PC-3 (cell line): ENCODE data around the gene CSTF3. TPM values are rescaled to one million over a fixed set of nuclear protein-coding genes. Genes with fewer than 3 reads are reported as not detected.
"Not testable (repeated sequence)": the region's sequence is repeated elsewhere in the genome, so short reads cannot be mapped to it uniquely, and the experiment has no call there.

Source experiments
- ATAC-seq: fragments of 200-7000 bp; cut with Tn5 transposase; 2 replicates; pipeline ENCODE4 v1.9.1; 2020; ENCODE audit warnings: mild to moderate bottlenecking, moderate library complexity
- BruUV-seq: library from RNA; stranded (reverse); fragments of 400-500 nt; replicated peaks from 2 replicates; lab custom pipeline; 2021; lab: Mats Ljungman, UMichigan
- CTCF ChIA-PET: fragments of 300-600 bp; sonication (Branson Sonifier 250); formaldehyde crosslinking; loops from one replicate; lab custom pipeline; 2022; ENCODE audit warnings: antibody characterized with exemption; lab: Charles Lee
- POLR2A ChIA-PET: fragments of 300-600 bp; sonication (Branson Sonifier 250); formaldehyde crosslinking; loops from one replicate; lab custom pipeline; 2022; ENCODE audit warnings: antibody characterized with exemption; ENCODE audit not compliant: unreplicated experiment; lab: Charles Lee
- DNase-seq: peaks from one replicate; pipeline ENCODE4 v3.0.0-alpha.2; 2015
- H2AFZ ChIP-seq: fragments of 300-600 bp; sonication (generic); 2 replicates; pipeline ENCODE4 v1.6.0; 2016; ENCODE audit warnings: antibody characterized with exemption, low read length
- H3F3A ChIP-seq: fragments of 300-600 bp; sonication (generic); one replicate; pipeline ENCODE4 v1.6.0; 2017; ENCODE audit warnings: antibody characterized with exemption, low read length, control low read depth, mild to moderate bottlenecking; ENCODE audit not compliant: unreplicated experiment
- H3K27ac ChIP-seq: fragments of 300-600 bp; sonication (generic); 2 replicates; pipeline ENCODE4 v1.5.1; 2016; ENCODE audit warnings: mild to moderate bottlenecking, low read length
- H3K27me3 ChIP-seq: fragments of 300-600 bp; sonication (generic); 2 replicates; pipeline ENCODE4 v1.6.1; 2016; ENCODE audit warnings: low read length, mixed read lengths
- H3K36me3 ChIP-seq: fragments of 300-600 bp; sonication (generic); 2 replicates; pipeline ENCODE4 v1.6.1; 2016; ENCODE audit warnings: low read depth, mixed run types, low read length, mixed read lengths
- H3K4me1 ChIP-seq: fragments of 300-600 bp; sonication (generic); 2 replicates; pipeline ENCODE4 v1.5.1; 2016; ENCODE audit warnings: low read length; ENCODE audit not compliant: insufficient read depth
- H3K4me2 ChIP-seq: fragments of 300-600 bp; sonication (generic); 2 replicates; pipeline ENCODE4 v1.6.0; 2016; ENCODE audit warnings: low read length
- H3K4me3 ChIP-seq: fragments of 300-600 bp; sonication (generic); 2 replicates; pipeline ENCODE4 v1.5.1; 2016; ENCODE audit warnings: mild to moderate bottlenecking, low read length, mixed read lengths
- H3K79me2 ChIP-seq: fragments of 300-600 bp; sonication (generic); 2 replicates; pipeline ENCODE4 v1.6.1; 2017; ENCODE audit warnings: low read length, mixed read lengths
- H3K9ac ChIP-seq: fragments of 300-600 bp; sonication (generic); 2 replicates; pipeline ENCODE4 v1.6.0; 2016; ENCODE audit warnings: mild to moderate bottlenecking, low read length
- H3K9me2 ChIP-seq: fragments of 300-600 bp; sonication (generic); replicated peaks from 2 replicates; pipeline ENCODE4 v1.6.1; 2016; ENCODE audit warnings: mixed run types, low read length, mixed read lengths
- H3K9me3 ChIP-seq: fragments of 300-600 bp; sonication (generic); 2 replicates; pipeline ENCODE4 v1.6.1; 2016; ENCODE audit warnings: low read length, mixed read lengths
- H4K20me1 ChIP-seq: fragments of 300-600 bp; sonication (generic); 2 replicates; pipeline ENCODE4 v1.6.1; 2016; ENCODE audit warnings: low read length, mixed read lengths
- EZH2 ChIP-seq: fragments of 300-600 bp; sonication (generic); IDR thresholded peaks from one replicate; pipeline ENCODE4 v1.6.1; 2017; ENCODE audit warnings: antibody characterized with exemption, mild to moderate bottlenecking, low read length; ENCODE audit not compliant: unreplicated experiment
- EZH2phosphoT487 ChIP-seq: fragments of 300-600 bp; sonication (generic); IDR thresholded peaks from 2 replicates; pipeline ENCODE4 v1.6.1; 2018; ENCODE audit warnings: mild to moderate bottlenecking, antibody characterized with exemption, low read length, borderline replicate concordance
- intact Hi-C: fragments of 100-400 bp; cut with micrococcal nuclease; formaldehyde crosslinking; loops from 2 replicates; pipeline ENCODE4 v1.9.0; 2023
- total RNA-seq: library from RNA; depleted of rRNA; stranded (reverse); fragments of >200 nt; gene quantifications from 2 replicates; pipeline ENCODE4 v1.2.3, GENCODE V29; 2014
- TF ChIP-seq, protein P1 (sequence below): fragments of 300-600 bp; sonication (generic); conservative IDR thresholded peaks from 2 replicates; pipeline ENCODE4 v1.5.1; 2017; ENCODE audit warnings: antibody characterized with exemption, low read depth, mild to moderate bottlenecking, low read length

The CSTF3 gene
- total RNA-seq, 1 experiment from 2014 or later, result 30.0 TPM

DNA sequence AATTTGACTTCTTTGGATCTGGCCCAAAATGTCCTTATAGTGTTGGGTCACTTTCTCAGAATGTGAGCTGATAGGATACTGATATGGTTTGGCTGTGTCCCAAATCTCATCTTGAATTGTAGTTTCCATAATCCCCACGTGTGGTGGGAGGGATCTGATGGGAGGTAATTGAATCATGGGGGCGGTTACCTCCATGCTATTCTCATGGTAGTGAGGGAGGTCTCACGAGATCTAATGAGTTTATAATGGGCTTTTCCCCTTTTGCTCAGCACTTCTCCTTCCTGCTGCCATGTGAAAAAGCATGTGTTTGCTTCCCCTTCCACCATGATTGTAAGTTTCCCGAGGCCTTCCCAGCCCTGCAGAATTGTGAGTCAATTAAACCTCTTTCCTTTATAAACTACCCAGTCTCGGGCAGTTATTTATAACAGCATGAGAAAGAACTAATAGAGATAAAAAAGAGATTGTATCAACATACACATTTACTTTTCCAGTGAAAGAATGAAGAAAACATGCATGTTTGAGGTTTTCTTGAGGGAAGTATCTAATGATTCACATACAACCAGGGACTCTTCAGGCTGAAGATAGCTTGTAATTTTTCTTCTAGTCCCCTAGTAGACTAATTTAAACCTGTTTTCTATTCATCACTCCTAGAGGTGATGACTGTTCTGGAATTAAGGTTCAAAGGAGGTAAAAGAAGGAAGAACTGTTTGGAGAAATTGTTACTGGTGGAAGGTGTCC lies 17.3 kb upstream of the CSTF3 start:
- Histone ChIP-seq H3K36me3 (no peaks in the 10 kb centered on the region), H3K4me3 (no peak overlapping the region), H3F3A (no peaks in the 10 kb centered on the region), H3K9me3 (no peaks in the 10 kb centered on the region), H3K27me3 (no peaks in the 10 kb centered on the region), H3K4me2 (no peak overlapping the region), H3K9ac (no peak overlapping the region), H3K27ac (no peak overlapping the region), H3K4me1 (no peaks in the 10 kb centered on the region), H4K20me1 (no peaks in the 10 kb centered on the region), H3K9me2 (no peaks in the 10 kb centered on the region), H3K79me2 (no peaks in the 10 kb centered on the region), H2AFZ (no peak overlapping the region)
- no peak for DNase-seq
- TF ChIP-seq EZH2, result no peak
- TF ChIP-seq, protein P1, sequence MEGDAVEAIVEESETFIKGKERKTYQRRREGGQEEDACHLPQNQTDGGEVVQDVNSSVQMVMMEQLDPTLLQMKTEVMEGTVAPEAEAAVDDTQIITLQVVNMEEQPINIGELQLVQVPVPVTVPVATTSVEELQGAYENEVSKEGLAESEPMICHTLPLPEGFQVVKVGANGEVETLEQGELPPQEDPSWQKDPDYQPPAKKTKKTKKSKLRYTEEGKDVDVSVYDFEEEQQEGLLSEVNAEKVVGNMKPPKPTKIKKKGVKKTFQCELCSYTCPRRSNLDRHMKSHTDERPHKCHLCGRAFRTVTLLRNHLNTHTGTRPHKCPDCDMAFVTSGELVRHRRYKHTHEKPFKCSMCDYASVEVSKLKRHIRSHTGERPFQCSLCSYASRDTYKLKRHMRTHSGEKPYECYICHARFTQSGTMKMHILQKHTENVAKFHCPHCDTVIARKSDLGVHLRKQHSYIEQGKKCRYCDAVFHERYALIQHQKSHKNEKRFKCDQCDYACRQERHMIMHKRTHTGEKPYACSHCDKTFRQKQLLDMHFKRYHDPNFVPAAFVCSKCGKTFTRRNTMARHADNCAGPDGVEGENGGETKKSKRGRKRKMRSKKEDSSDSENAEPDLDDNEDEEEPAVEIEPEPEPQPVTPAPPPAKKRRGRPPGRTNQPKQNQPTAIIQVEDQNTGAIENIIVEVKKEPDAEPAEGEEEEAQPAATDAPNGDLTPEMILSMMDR, result no peak
- no peak for TF ChIP-seq EZH2phosphoT487
- intact Hi-C loops, result no loop called here
- ChIA-PET CTCF (no interaction called here), POLR2A (no interaction called here)
- no peak for ATAC-seq
- no TSS peak for BruUV-seq

DNA sequence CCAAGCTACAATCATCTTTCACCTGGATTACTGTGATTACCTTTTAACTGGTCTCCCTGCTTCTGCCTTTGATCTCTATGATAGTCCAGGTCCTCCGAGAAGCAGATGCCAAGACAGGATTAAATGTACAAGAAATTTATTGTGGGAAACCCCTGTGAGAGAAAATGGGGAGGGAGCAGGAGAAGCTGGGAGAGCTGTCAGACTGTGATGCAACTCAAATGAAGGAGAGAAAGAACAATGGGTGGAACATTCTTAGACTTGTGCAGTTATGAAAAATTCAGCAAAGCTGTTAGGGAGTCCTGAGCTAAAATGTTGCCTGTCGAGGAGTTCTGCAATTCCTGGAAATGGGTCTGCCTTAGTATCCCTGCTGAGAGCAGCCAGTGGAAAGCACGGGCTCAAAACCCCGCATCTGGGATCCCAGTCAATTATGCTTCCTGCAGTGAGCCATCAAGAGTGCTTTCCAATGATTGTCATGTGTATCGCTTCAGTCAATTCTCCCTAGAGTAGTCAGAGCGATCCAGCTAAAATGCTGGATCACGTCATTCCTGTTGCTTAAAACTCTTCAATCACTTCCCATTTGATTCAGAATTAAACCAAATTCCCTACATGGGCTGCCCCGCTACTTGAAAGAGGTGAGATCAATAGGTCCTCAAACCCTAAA lies 16.5 kb upstream of the CSTF3 start:
- TF ChIP-seq, protein P1, result no peak
- TF ChIP-seq EZH2phosphoT487 (no peak), EZH2 (no peak)
- no peaks in the 10 kb centered on the region for H3K9me3 ChIP-seq
- no peaks in the 10 kb centered on the region for H3K9me2 ChIP-seq
- no peak overlapping the region for H3K9ac ChIP-seq
- no peak overlapping the region for H3K4me2 ChIP-seq
- no peak overlapping the region for H3K27ac ChIP-seq
- H3K79me2 ChIP-seq, result no peaks in the 10 kb centered on the region
- no peaks in the 10 kb centered on the region for H3F3A ChIP-seq
- no TSS peak for BruUV-seq
- no peaks in the 10 kb centered on the region for H3K27me3 ChIP-seq
- no peak overlapping the region for H3K4me3 ChIP-seq
- POLR2A ChIA-PET, result no interaction called here
- CTCF ChIA-PET, result no interaction called here
- no peak overlapping the region for H2AFZ ChIP-seq
- ATAC-seq (no peak), DNase-seq (no peak)
- H3K4me1 ChIP-seq, result no peaks in the 10 kb centered on the region
- no peaks in the 10 kb centered on the region for H4K20me1 ChIP-seq
- intact Hi-C loops, result no loop called here
- H3K36me3 ChIP-seq, result no peaks in the 10 kb centered on the region

DNA sequence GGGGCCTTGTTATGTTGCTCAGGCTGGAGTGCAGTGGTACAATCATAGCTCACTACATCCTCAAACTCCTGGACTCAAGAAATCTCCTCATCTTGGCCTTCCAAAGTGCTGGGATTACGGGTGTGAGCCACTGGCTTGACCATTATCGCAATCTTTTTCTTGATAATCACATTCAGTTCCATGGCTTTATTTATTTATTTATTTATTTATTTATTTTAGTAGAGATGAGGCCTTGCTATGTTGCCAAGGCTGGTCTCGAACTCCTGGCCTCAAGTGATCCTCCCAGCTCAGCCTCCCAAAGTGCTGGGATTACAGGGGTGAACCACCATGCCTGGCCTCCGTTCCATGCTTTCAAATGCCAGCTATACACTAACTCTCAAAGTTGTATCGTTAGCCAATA lies 15.5 kb upstream of the CSTF3 start:
- H2AFZ ChIP-seq, intact Hi-C loops, H3K9me2 ChIP-seq, ATAC-seq, BruUV-seq, POLR2A ChIA-PET, DNase-seq, H3K9me3 ChIP-seq, H3K27me3 ChIP-seq, H3K9ac ChIP-seq, H4K20me1 ChIP-seq, H3K4me2 ChIP-seq, H3K36me3 ChIP-seq, H3K27ac ChIP-seq, H3K79me2 ChIP-seq, H3K4me3 ChIP-seq, H3K4me1 ChIP-seq, H3F3A ChIP-seq: not testable (repeated sequence)
- CTCF ChIA-PET, result interaction anchor here (0.6 kb wide), 1 partner anchor 609 kb away, joined by 9 read pairs; no protein-coding TSS in a partner anchor
